Neuronal stem cell (in vitro differentiated cells): ENCODE data around the gene UBE2S.

ENCODE experiments used
- DNase-seq: peaks from one replicate; pipeline ENCODE4 v3.0.0-alpha.2; 2013; ENCODE audit warnings: low spot score
- H2AFZ ChIP-seq: one replicate; pipeline ENCODE4 v1.6.1; 2013; ENCODE audit warnings: mild to moderate bottlenecking, low read length, inconsistent platforms
- H2AK5ac ChIP-seq: 2 replicates; pipeline ENCODE4 v1.6.1; 2013; ENCODE audit warnings: low read depth, mild to moderate bottlenecking, inconsistent platforms, low read length, moderate library complexity, mixed read lengths
- H2BK120ac ChIP-seq: 2 replicates; pipeline ENCODE4 v1.6.1; 2013; ENCODE audit warnings: low read depth, mild to moderate bottlenecking, inconsistent platforms, low read length, moderate library complexity, mixed read lengths
- H2BK12ac ChIP-seq: one replicate; pipeline ENCODE4 v1.6.1; 2013; ENCODE audit warnings: low read length, inconsistent platforms
- H2BK15ac ChIP-seq: 2 replicates; pipeline ENCODE4 v1.6.1; 2013; ENCODE audit warnings: mild to moderate bottlenecking, low read length, inconsistent platforms, mixed read lengths
- H2BK5ac ChIP-seq: one replicate; pipeline ENCODE4 v1.6.1; 2013; ENCODE audit warnings: inconsistent platforms, mild to moderate bottlenecking, low read length, moderate library complexity
- H3K14ac ChIP-seq: one replicate; pipeline ENCODE4 v1.6.1; 2013; ENCODE audit warnings: low read length, inconsistent platforms
- H3K18ac ChIP-seq: 2 replicates; pipeline ENCODE4 v1.6.1; 2013; ENCODE audit warnings: low read length, inconsistent platforms
- H3K23ac ChIP-seq: 2 replicates; pipeline ENCODE4 v1.6.1; 2013; ENCODE audit warnings: low read depth, mild to moderate bottlenecking, mixed read lengths, low read length, inconsistent platforms; ENCODE audit not compliant: poor library complexity
- H3K27ac ChIP-seq: replicated peaks from 3 replicates; pipeline ENCODE4 v1.5.1; 2013; ENCODE audit warnings: low read length, inconsistent platforms
- H3K27me3 ChIP-seq, 3 experiments: 2 replicates each; pipeline ENCODE4 v1.6.1; 2013; ENCODE audit warnings: low read length in 3 of 3, mild to moderate bottlenecking in 2 of 3, inconsistent platforms in 1 of 3, low read depth in 1 of 3, mixed read lengths in 1 of 3, moderate library complexity in 1 of 3; ENCODE audit not compliant: control insufficient read depth in 3 of 3, insufficient read depth in 3 of 3
- H3K36me3 ChIP-seq, 2 donors: replicated peaks in 1 of 2; 2 replicates each; pipeline ENCODE4 v1.6.1; 2013; ENCODE audit warnings: low read length in 2 of 2; ENCODE audit not compliant: control insufficient read depth in 2 of 2, insufficient read depth in 2 of 2
- H3K4ac ChIP-seq: 2 replicates; pipeline ENCODE4 v1.6.1; 2013; ENCODE audit warnings: inconsistent platforms, mild to moderate bottlenecking, low read length, moderate library complexity
- H3K4me1 ChIP-seq, 2 donors: 1 replicate in 1 of 2; 2 replicates in 1 of 2; pipeline ENCODE4 v1.6.1; 2013; ENCODE audit warnings: low read length in 2 of 2, low read depth in 1 of 2; ENCODE audit not compliant: control insufficient read depth in 2 of 2, insufficient read depth in 1 of 2
- H3K4me2 ChIP-seq: one replicate; pipeline ENCODE4 v1.6.1; 2013; ENCODE audit warnings: mild to moderate bottlenecking, low read length, inconsistent platforms; ENCODE audit not compliant: insufficient read depth, poor library complexity, severe bottlenecking
- H3K4me3 ChIP-seq, 2 donors: 2 replicates each; pipeline ENCODE4 v1.5.1; 2013; ENCODE audit warnings: low read length in 2 of 2, mild to moderate bottlenecking in 2 of 2, inconsistent platforms in 1 of 2, moderate library complexity in 1 of 2
- H3K79me1 ChIP-seq: one replicate; pipeline ENCODE4 v1.6.1; 2013; ENCODE audit warnings: low read depth, mild to moderate bottlenecking, inconsistent platforms, low read length, moderate library complexity
- H3K9ac ChIP-seq: one replicate; pipeline ENCODE4 v1.6.1; 2013; ENCODE audit warnings: mild to moderate bottlenecking, low read depth, low read length, inconsistent platforms; ENCODE audit not compliant: poor library complexity
- H3K9me3 ChIP-seq, 2 donors: replicated peaks in 1 of 2; 2 replicates each; pipeline versions ENCODE3 to v1.6.1; 2013; ENCODE audit warnings: low read length in 2 of 2, mild to moderate bottlenecking in 2 of 2, inconsistent platforms in 1 of 2, low read depth in 1 of 2, mixed read lengths in 1 of 2, moderate library complexity in 1 of 2; ENCODE audit not compliant: control insufficient read depth in 2 of 2, insufficient read depth in 1 of 2
- H4K8ac ChIP-seq: one replicate; pipeline ENCODE4 v1.6.1; 2013; ENCODE audit warnings: low read depth, mild to moderate bottlenecking, inconsistent platforms, low read length, moderate library complexity
- H4K91ac ChIP-seq: one replicate; pipeline ENCODE4 v1.6.1; 2013; ENCODE audit warnings: low read length, low read depth, mild to moderate bottlenecking, inconsistent platforms; ENCODE audit not compliant: poor library complexity
- WGBS, 2 donors: extraction: QIAGEN DNeasy Blood & Tissue Kit; methylation state at CpG; one replicate each; pipeline ENCODE4 v1.1.7; 2013; ENCODE audit warnings: missing lambda C conversion rate in 2 of 2, mixed read lengths in 1 of 2; ENCODE audit not compliant: insufficient read length in 2 of 2, insufficient replicate concordance in 1 of 2; ENCODE audit errors: extremely low coverage in 2 of 2; 5-methylcytosine and 5-hydroxymethylcytosine counted together

UBE2S gene

DNA sequence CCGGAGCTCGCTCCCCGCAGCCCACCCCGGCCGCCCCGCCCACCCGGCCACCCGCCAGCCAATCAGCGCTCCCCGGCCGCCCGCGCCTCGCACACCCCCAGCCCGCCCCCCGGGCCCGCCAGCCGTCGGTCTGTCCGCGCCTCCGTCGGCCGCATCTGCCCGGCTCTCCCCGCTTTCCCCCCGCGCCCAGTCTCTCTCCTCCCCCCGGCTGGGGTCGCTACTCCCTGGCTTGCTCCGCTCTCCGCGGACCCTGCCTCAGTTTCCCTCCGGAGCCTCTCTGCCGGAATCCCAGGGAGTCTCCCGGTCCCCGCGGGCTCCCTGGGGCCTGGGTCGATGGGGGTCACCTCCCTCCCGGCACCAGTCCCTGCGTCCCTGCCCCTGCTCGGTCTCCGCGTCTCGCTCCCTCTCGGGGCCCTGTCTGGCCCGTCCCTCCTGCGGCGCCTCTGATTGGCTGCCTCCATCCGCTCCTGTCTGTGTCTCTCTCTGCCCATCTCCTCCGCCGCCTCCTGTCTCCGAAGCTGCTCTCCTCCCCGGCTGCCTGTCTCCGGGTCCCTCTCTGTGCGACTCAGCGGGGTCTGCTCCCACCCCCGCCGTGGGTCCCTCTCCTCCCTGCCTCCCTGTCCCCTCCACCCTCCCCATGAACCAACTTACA lies 37.8 kb downstream of the UBE2S start:
- Histone ChIP-seq H3K27ac (no peak overlapping the region), H3K4me3 (peak overlapping the region; percentile 40 to 79), H3K4ac (no peak overlapping the region), H2BK12ac (no peak overlapping the region), H2BK15ac (peak overlapping the region; percentile 30), H2AK5ac (no peak overlapping the region), H4K8ac (no peak overlapping the region), H4K91ac (no peak overlapping the region), H3K9me3 (no peaks in the 10 kb centered on the region), H3K4me1 (peaks cover 21 to 28% of the 10 kb centered on the region in 2 donors), H3K9ac (peak overlapping the region; percentile 70), H3K14ac (no peak overlapping the region), H2AFZ (peak overlapping the region; percentile 97), H3K4me2 (peak overlapping the region; percentile 83), H2BK120ac (no peak overlapping the region), H3K36me3 (no peaks in the 10 kb centered on the region), H3K79me1 (no peaks in the 10 kb centered on the region), H3K18ac (peak overlapping the region; percentile 94), H2BK5ac (peak overlapping the region; percentile 35), H3K27me3 (peaks cover 8 to 38% (median 26%) of the 10 kb centered on the region in 3 experiments), H3K23ac (peak overlapping the region; percentile 65)
- DNase-seq: peak; percentile 63
- no CpG with 5 or more reads among the region's 59 CpGs for WGBS, 2 donors

GRCh38 chr19:55368701-55369563 lies 38.7 kb downstream of the UBE2S start:
- no peak overlapping the region for H3K27ac ChIP-seq
- no peak overlapping the region for H4K8ac ChIP-seq
- H3K79me1 ChIP-seq: no peaks in the 10 kb centered on the region
- peak overlapping the region; percentile 65 for H3K23ac ChIP-seq
- peak overlapping the region; percentile 96 for H2BK120ac ChIP-seq
- H2BK12ac ChIP-seq: peak overlapping the region; percentile 41
- peak overlapping the region; percentile 35 for H3K18ac ChIP-seq
- peak overlapping the region; percentile 57 for H3K4me2 ChIP-seq
- H2AFZ ChIP-seq: peak overlapping the region; percentile 78
- H2AK5ac ChIP-seq: peak overlapping the region; percentile 94
- peak overlapping the region; percentile 95 for H3K4ac ChIP-seq
- no peaks in the 10 kb centered on the region for H3K9me3 ChIP-seq
- H3K4me3 ChIP-seq: peak overlapping the region; percentile 15 to 73
- H3K4me1 ChIP-seq: peaks cover 16 to 20% of the 10 kb centered on the region in 2 donors
- H3K27me3 ChIP-seq: peaks cover 8 to 37% (median 26%) of the 10 kb centered on the region in 3 experiments
- WGBS, 2 donors: no CpG with 5 or more reads among the region's 54 CpGs
- DNase-seq: no peak
- H2BK5ac ChIP-seq: peak overlapping the region; percentile 53
- no peak overlapping the region for H3K9ac ChIP-seq
- H3K36me3 ChIP-seq: no peaks in the 10 kb centered on the region
- H4K91ac ChIP-seq: no peak overlapping the region
- H3K14ac ChIP-seq: no peak overlapping the region
- peak overlapping the region; percentile 92 for H2BK15ac ChIP-seq

- Histone ChIP-seq H3K9ac (no peak overlapping the region), H3K27me3 (peaks cover 8 to 35% (median 26%) of the 10 kb centered on the region in 3 experiments), H3K27ac (no peak overlapping the region), H3K4me3 (no peak overlapping the region), H2BK120ac (no peak overlapping the region), H2BK5ac (no peak overlapping the region), H2AFZ (no peak overlapping the region), H3K18ac (peak overlapping the region; percentile 51), H3K23ac (no peak overlapping the region), H3K9me3 (no peaks in the 10 kb centered on the region), H3K4ac (no peak overlapping the region), H3K4me1 (peaks cover 15 to 19% of the 10 kb centered on the region in 2 donors), H3K79me1 (no peaks in the 10 kb centered on the region), H3K36me3 (no peaks in the 10 kb centered on the region), H4K91ac (no peak overlapping the region), H4K8ac (no peak overlapping the region), H3K14ac (no peak overlapping the region), H3K4me2 (no peak overlapping the region), H2AK5ac (peak overlapping the region; percentile 94), H2BK15ac (peak overlapping the region; percentile 92), H2BK12ac (no peak overlapping the region)
- DNase-seq: no peak
- no CpG with 5 or more reads among the region's 16 CpGs for WGBS, 2 donors
Observed at GRCh38 chr19:55368106-55368505, 39.5 kb downstream of the UBE2S start.

DNA sequence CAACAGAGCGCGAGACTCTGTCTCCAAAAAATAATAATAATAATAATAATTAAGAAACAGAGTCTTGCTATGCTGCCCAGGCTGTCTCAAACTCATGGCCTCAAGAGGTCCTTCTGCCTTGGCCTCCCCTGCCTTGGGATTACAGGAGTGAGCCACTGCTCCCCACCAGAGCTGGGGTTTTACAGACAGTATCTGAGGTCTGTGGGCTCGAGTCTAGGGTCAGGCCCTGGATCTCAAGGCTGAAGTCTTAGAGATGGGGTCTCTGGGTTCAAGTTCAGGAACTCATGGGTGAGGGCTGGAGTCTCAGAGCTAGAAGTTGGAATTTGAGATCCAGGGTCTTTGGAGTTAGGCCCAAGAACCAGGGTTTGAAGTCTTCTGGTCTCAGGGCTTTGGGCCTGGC lies 40.8 kb downstream of the UBE2S start:
- Histone ChIP-seq H3K4me1 (peaks cover 13 to 18% of the 10 kb centered on the region in 2 donors), H2BK15ac (no peak overlapping the region), H3K4me3 (no peak overlapping the region), H3K4me2 (no peak overlapping the region), H3K18ac (no peak overlapping the region), H2AFZ (no peak overlapping the region), H2AK5ac (peak overlapping the region; percentile 96), H2BK5ac (no peak overlapping the region), H3K23ac (no peak overlapping the region), H3K14ac (no peak overlapping the region), H3K9me3 (no peaks in the 10 kb centered on the region), H4K91ac (no peak overlapping the region), H3K36me3 (no peaks in the 10 kb centered on the region), H3K9ac (no peak overlapping the region), H2BK12ac (no peak overlapping the region), H2BK120ac (no peak overlapping the region), H3K27ac (no peak overlapping the region), H3K4ac (no peak overlapping the region), H3K79me1 (no peaks in the 10 kb centered on the region), H4K8ac (no peak overlapping the region), H3K27me3 (peaks cover 6 to 30% (median 21%) of the 10 kb centered on the region in 3 experiments)
- WGBS, 2 donors: no CpG with 5 or more reads among the region's 3 CpGs
- no peak for DNase-seq
